ENCODE data around the gene BLACAT1. TPM values are rescaled to one million over a fixed set of nuclear protein-coding genes. Genes with fewer than 3 reads are reported as not detected.

The BLACAT1 gene
- total RNA-seq, 4 donors from 2014 or later, result 0.44 TPM; not detected in 3

- Histone ChIP-seq H3K27me3 (peaks cover 0 to 61% of the 10 kb centered on the region in 2 donors), H3K9me3 (no peaks in the 10 kb centered on the region), H3K4me1 (peaks cover 0 to 18% (median 2%) of the 10 kb centered on the region in 4 donors), H3K27ac (no peak overlapping the region), H3K36me3 (no peaks in the 10 kb centered on the region), H3K4me3 (no peak overlapping the region)
- DNase-seq (ENCODE audit: low spot score in 2 of 2), result no peak
- no peak for TF ChIP-seq EP300 (IDR thresholded peaks at IDR 0.05)
- TF ChIP-seq, protein P1, sequence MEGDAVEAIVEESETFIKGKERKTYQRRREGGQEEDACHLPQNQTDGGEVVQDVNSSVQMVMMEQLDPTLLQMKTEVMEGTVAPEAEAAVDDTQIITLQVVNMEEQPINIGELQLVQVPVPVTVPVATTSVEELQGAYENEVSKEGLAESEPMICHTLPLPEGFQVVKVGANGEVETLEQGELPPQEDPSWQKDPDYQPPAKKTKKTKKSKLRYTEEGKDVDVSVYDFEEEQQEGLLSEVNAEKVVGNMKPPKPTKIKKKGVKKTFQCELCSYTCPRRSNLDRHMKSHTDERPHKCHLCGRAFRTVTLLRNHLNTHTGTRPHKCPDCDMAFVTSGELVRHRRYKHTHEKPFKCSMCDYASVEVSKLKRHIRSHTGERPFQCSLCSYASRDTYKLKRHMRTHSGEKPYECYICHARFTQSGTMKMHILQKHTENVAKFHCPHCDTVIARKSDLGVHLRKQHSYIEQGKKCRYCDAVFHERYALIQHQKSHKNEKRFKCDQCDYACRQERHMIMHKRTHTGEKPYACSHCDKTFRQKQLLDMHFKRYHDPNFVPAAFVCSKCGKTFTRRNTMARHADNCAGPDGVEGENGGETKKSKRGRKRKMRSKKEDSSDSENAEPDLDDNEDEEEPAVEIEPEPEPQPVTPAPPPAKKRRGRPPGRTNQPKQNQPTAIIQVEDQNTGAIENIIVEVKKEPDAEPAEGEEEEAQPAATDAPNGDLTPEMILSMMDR (IDR thresholded peaks at IDR 0.05), result no peak
- no peak for TF ChIP-seq POLR2A (IDR thresholded peaks at IDR 0.05)
- 78 to 84% methylated on average over 4 of the region's 4 CpGs for WGBS, 2 donors
Observed at GRCh38 chr1:205449254-205449749, 6.5 kb downstream of the BLACAT1 start.

GRCh38 chr1:205448540-205449253, 7.1 kb downstream of the BLACAT1 start:
- 76 to 81% methylated on average over 6 of the region's 6 CpGs for WGBS, 2 donors
- TF ChIP-seq, protein P1 (IDR thresholded peaks at IDR 0.05), result no peak
- no peak for TF ChIP-seq POLR2A (IDR thresholded peaks at IDR 0.05)
- TF ChIP-seq EP300 (IDR thresholded peaks at IDR 0.05), result no peak
- peaks cover 0 to 22% (median 2%) of the 10 kb centered on the region in 4 donors for H3K4me1 ChIP-seq
- peaks cover 0 to 55% of the 10 kb centered on the region in 2 donors for H3K27me3 ChIP-seq
- no peak overlapping the region for H3K4me3 ChIP-seq
- H3K36me3 ChIP-seq, result no peaks in the 10 kb centered on the region
- DNase-seq (ENCODE audit: low spot score in 2 of 2), result no peak
- H3K9me3 ChIP-seq, result no peaks in the 10 kb centered on the region
- no peak overlapping the region for H3K27ac ChIP-seq

GRCh38 chr1:205447457-205448341, 8.1 kb downstream of the BLACAT1 start:
- WGBS, 2 donors, result 43 to 48% methylated on average over 19 of the region's 19 CpGs
- Histone ChIP-seq H3K9me3 (no peaks in the 10 kb centered on the region), H3K4me1 (peaks cover 0 to 22% (median 2%) of the 10 kb centered on the region in 4 donors), H3K36me3 (no peaks in the 10 kb centered on the region), H3K4me3 (no peak overlapping the region), H3K27me3 (peaks cover 0 to 45% of the 10 kb centered on the region in 2 donors), H3K27ac (no peak overlapping the region)
- DNase-seq (ENCODE audit: low spot score in 2 of 2), result no peak
- TF ChIP-seq, protein P1 (IDR thresholded peaks at IDR 0.05), result no peak
- TF ChIP-seq EP300 (IDR thresholded peaks at IDR 0.05) (no peak), POLR2A (IDR thresholded peaks at IDR 0.05) (no peak)

GRCh38 chr1:205446828-205447227, 9.0 kb downstream of the BLACAT1 start:
- Histone ChIP-seq H3K4me3 (no peak overlapping the region), H3K4me1 (peaks cover 0 to 28% (median 5%) of the 10 kb centered on the region in 4 donors), H3K9me3 (no peaks in the 10 kb centered on the region), H3K27ac (no peak overlapping the region), H3K36me3 (no peaks in the 10 kb centered on the region), H3K27me3 (peaks cover 0 to 36% of the 10 kb centered on the region in 2 donors)
- 44% methylated on average over 9 of the region's 9 CpGs for WGBS, 2 donors
- TF ChIP-seq EP300 (IDR thresholded peaks at IDR 0.05), result no peak
- TF ChIP-seq POLR2A (IDR thresholded peaks at IDR 0.05), result no peak
- TF ChIP-seq, protein P1 (IDR thresholded peaks at IDR 0.05), result no peak
- DNase-seq (ENCODE audit: low spot score in 2 of 2), result no peak

- no peak for DNase-seq (ENCODE audit: low spot score in 2 of 2)
- Histone ChIP-seq H3K27ac (peak overlapping the region in 2 of 4 donors; percentile 12 to 59), H3K36me3 (no peaks in the 10 kb centered on the region), H3K4me1 (peaks cover 0 to 40% (median 15%) of the 10 kb centered on the region in 4 donors), H3K9me3 (no peaks in the 10 kb centered on the region), H3K27me3 (peaks cover 0 to 24% of the 10 kb centered on the region in 2 donors), H3K4me3 (no peak overlapping the region)
- TF ChIP-seq, protein P1 (IDR thresholded peaks at IDR 0.05), result no peak
- TF ChIP-seq POLR2A (IDR thresholded peaks at IDR 0.05) (no peak), EP300 (IDR thresholded peaks at IDR 0.05) (no peak)
- 38 to 68% methylated on average over 5 of the region's 5 CpGs for WGBS, 2 donors
Observed at GRCh38 chr1:205445646-205445935, 10.3 kb downstream of the BLACAT1 start.

Measured in tibial nerve (tissue), 4 donors.